ENCODE results near the gene RPS6KC1. TPM values are rescaled to one million over a fixed set of nuclear protein-coding genes. Genes with fewer than 3 reads are reported as not detected.

RPS6KC1 gene
- total and polyA plus RNA-seq, 2 donors from 2014 or later, result 6.3 to 13.8 TPM

DNA sequence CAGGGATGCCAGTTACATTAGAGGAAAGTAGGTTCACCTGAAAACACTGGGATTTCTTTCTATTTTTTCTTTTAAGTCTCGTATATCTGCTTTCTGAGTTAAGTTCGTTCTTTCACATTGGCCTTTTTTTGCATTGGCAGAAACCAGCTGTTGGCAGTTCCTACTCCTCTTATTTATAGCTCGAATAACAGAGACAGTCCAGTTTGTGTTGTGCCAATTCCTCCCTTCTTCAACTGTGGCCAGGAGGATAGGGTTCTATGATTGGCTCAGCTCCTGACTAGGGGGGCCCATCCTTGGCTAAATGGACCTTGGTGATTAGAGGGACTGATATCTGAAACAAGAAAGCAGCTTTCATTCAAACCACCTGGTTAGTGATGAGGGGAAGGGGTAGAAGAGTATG, 115.8 kb downstream of the RPS6KC1 start:
- no peaks in the 10 kb centered on the region for H3K9me3 ChIP-seq (ENCODE audit: control insufficient read depth in 2 of 3, insufficient read depth in 1 of 3, low read length in 3 of 3)
- no peak overlapping the region for H3K27ac ChIP-seq (ENCODE audit: low read depth in 2 of 2, low read length in 2 of 2)
- no peak overlapping the region for H3K9ac ChIP-seq (ENCODE audit: low read length in 3 of 3)
- FAIRE-seq (no peak), DNase-seq (no peak)
- H3K36me3 ChIP-seq (ENCODE audit: control insufficient read depth in 2 of 3, insufficient read depth in 3 of 3, low read length in 3 of 3), result no peaks in the 10 kb centered on the region
- H3K27me3 ChIP-seq (ENCODE audit: control insufficient read depth, insufficient read depth, low read length), result no peaks in the 10 kb centered on the region
- intact Hi-C loops (cut with DNase I), result no loop called here
- TF ChIP-seq, protein P1, sequence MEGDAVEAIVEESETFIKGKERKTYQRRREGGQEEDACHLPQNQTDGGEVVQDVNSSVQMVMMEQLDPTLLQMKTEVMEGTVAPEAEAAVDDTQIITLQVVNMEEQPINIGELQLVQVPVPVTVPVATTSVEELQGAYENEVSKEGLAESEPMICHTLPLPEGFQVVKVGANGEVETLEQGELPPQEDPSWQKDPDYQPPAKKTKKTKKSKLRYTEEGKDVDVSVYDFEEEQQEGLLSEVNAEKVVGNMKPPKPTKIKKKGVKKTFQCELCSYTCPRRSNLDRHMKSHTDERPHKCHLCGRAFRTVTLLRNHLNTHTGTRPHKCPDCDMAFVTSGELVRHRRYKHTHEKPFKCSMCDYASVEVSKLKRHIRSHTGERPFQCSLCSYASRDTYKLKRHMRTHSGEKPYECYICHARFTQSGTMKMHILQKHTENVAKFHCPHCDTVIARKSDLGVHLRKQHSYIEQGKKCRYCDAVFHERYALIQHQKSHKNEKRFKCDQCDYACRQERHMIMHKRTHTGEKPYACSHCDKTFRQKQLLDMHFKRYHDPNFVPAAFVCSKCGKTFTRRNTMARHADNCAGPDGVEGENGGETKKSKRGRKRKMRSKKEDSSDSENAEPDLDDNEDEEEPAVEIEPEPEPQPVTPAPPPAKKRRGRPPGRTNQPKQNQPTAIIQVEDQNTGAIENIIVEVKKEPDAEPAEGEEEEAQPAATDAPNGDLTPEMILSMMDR (IDR thresholded peaks at IDR 0.05; ENCODE audit: borderline replicate concordance, extremely low read depth, insufficient read depth), result no peak
- no peaks in the 10 kb centered on the region for H3K4me1 ChIP-seq (ENCODE audit: control insufficient read depth in 2 of 3, insufficient read depth in 2 of 3, low read depth in 1 of 3, low read length in 3 of 3)
- no peak overlapping the region for H3K4me3 ChIP-seq (ENCODE audit: low read length in 3 of 3)

DNA sequence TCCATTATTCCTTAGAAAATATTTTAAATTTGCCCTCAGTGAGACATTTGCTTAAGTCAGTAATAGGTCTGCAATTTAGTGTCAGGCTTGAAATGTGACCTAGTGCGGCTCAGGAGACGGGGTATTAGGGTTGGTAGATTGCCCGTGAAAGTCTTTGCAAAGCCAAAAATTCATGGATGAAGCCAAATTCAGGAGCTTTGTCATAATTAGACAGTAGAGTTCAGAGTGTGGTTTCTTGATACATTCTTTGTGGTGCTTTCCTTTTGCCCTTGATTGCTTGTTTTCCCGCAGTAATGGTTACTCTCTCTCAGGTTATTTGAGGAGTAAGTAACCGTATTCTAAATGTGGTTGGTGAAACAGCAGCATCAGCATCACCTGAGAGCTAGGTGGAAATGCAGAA, 120.7 kb downstream of the RPS6KC1 start:
- intact Hi-C loops (cut with DNase I), result no loop called here
- Histone ChIP-seq H3K36me3 (ENCODE audit: control insufficient read depth in 2 of 3, insufficient read depth in 3 of 3, low read length in 3 of 3) (no peaks in the 10 kb centered on the region), H3K4me1 (ENCODE audit: control insufficient read depth in 2 of 3, insufficient read depth in 2 of 3, low read depth in 1 of 3, low read length in 3 of 3) (no peaks in the 10 kb centered on the region), H3K9me3 (ENCODE audit: control insufficient read depth in 2 of 3, insufficient read depth in 1 of 3, low read length in 3 of 3) (no peaks in the 10 kb centered on the region), H3K27me3 (ENCODE audit: control insufficient read depth, insufficient read depth, low read length) (no peaks in the 10 kb centered on the region), H3K27ac (ENCODE audit: low read depth in 2 of 2, low read length in 2 of 2) (no peak overlapping the region), H3K9ac (ENCODE audit: low read length in 3 of 3) (no peak overlapping the region), H3K4me3 (ENCODE audit: low read length in 3 of 3) (no peak overlapping the region)
- TF ChIP-seq, protein P1 (IDR thresholded peaks at IDR 0.05; ENCODE audit: borderline replicate concordance, extremely low read depth, insufficient read depth), result no peak
- no peak for DNase-seq
- no peak for FAIRE-seq

GRCh38 chr1:213176341-213176740, 125.3 kb downstream of the RPS6KC1 start:
- FAIRE-seq (no peak), DNase-seq (no peak)
- H3K9me3 ChIP-seq (ENCODE audit: control insufficient read depth in 2 of 3, insufficient read depth in 1 of 3, low read length in 3 of 3), result no peaks in the 10 kb centered on the region

More at GRCh38 chr1:213176341-213176740, 125.3 kb downstream of the RPS6KC1 start:
- no peak overlapping the region for H3K27ac ChIP-seq (ENCODE audit: low read depth in 2 of 2, low read length in 2 of 2)
- intact Hi-C loops (cut with DNase I), result no loop called here
- H3K9ac ChIP-seq (ENCODE audit: low read length in 3 of 3), result no peak overlapping the region
- TF ChIP-seq, protein P1 (IDR thresholded peaks at IDR 0.05; ENCODE audit: borderline replicate concordance, extremely low read depth, insufficient read depth), result no peak
- H3K36me3 ChIP-seq (ENCODE audit: control insufficient read depth in 2 of 3, insufficient read depth in 3 of 3, low read length in 3 of 3), result no peaks in the 10 kb centered on the region
- H3K27me3 ChIP-seq (ENCODE audit: control insufficient read depth, insufficient read depth, low read length), result no peaks in the 10 kb centered on the region
- H3K4me3 ChIP-seq (ENCODE audit: low read length in 3 of 3), result no peak overlapping the region
- H3K4me1 ChIP-seq (ENCODE audit: control insufficient read depth in 2 of 3, insufficient read depth in 2 of 3, low read depth in 1 of 3, low read length in 3 of 3), result no peaks in the 10 kb centered on the region
